ENCODE data around the gene JUNB. TPM values are rescaled to one million over a fixed set of nuclear protein-coding genes. Genes with fewer than 3 reads are reported as not detected.

JUNB gene
- 80.8 to 152 TPM (median 131 TPM) in 5 replicates for total RNA-seq (2022; extraction: Qiagen RNA extraction; ENCODE audit: low read depth)

DNA sequence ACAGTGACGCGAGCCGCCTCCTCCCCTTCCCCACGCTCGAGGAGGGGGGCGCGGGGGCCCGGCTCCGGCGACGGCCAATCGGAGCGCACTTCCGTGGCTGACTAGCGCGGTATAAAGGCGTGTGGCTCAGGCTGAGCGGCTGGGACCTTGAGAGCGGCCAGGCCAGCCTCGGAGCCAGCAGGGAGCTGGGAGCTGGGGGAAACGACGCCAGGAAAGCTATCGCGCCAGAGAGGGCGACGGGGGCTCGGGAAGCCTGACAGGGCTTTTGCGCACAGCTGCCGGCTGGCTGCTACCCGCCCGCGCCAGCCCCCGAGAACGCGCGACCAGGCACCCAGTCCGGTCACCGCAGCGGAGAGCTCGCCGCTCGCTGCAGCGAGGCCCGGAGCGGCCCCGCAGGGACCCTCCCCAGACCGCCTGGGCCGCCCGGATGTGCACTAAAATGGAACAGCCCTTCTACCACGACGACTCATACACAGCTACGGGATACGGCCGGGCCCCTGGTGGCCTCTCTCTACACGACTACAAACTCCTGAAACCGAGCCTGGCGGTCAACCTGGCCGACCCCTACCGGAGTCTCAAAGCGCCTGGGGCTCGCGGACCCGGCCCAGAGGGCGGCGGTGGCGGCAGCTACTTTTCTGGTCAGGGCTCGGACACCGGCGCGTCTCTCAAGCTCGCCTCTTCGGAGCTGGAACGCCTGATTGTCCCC is at the start of gene JUNB:
Gene JUNB, plus strand, starts transcription at position 142 of the 706 bp plus-strand sequence. Its CDS starts 286 bp downstream, at position 428.

DNA sequence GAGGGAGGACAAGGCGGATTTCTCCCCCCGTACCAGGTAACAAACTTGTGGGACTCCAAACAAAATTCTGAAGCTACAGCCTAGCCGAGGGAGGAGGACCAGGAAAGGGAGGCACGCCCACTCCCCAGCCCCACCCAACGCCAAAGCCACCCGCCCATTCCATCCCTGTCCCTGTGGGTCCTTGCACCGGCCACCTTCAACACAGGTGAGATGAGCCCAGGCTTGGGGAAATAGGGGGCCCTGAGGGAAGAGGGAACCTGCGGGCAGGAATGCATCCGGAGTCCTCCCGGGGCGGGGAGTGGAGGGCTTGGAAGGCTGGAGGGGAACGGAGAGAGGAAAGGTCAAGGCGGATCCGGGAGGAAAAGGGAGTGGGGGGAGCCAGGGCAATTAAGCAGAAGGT is 39.7 kb upstream of the JUNB start, which contains the start of gene BEST2:
Gene BEST2, plus strand, starts transcription at position 157 of the 400 bp plus-strand sequence. CDS start 802 bp downstream, outside the sequence.

DNA sequence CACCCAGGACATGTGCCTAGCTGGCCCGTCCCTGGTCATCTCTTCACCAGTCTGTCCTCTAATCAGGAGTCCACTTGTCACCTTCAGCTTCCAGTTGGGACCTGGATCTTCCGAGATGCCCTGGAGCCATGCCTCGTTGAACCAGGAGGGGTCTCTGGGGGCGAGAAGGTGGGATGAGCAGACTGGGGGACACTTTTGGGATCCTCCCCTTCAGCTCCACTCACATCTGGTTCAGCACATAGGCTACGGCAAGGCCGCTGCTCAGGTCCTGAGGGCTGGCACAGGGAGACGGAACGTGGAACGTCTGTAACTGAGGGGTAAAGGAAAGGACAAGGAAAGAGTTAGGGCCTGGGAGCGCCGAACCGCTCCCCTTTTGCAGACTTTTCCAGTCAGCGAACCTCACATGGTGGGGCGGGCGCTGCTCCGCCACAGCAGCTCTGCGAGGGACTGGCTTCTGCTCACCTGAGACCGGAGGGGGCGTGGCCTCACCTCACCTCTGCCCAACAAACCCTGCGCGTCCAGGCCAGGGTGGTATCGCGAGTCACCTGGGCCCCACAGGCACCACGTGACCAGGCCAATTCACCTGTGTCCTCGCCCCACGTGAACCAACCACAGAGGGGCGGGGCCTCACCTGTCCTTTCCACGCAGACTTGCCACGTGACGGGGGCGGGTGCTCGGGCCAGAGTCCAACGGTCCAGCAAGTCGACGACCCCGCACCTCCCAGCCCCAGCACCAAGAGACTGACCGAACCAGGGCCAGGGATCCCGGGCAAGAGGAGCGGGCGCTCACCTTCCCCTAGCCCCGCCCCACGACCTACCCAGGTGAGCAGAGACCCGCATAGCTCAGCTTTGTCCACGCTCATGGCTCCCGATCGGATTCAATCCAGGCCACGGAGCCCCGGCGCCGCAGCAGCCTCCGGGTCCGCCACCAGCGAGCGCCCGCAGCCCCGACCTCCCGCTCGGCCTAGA is 16.4 kb upstream of the JUNB start, which contains the start of gene HOOK2:
Gene HOOK2, minus strand, starts transcription at position 965 of the 968 bp plus-strand sequence. Its CDS starts 103 bp downstream, at position 862.

DNA sequence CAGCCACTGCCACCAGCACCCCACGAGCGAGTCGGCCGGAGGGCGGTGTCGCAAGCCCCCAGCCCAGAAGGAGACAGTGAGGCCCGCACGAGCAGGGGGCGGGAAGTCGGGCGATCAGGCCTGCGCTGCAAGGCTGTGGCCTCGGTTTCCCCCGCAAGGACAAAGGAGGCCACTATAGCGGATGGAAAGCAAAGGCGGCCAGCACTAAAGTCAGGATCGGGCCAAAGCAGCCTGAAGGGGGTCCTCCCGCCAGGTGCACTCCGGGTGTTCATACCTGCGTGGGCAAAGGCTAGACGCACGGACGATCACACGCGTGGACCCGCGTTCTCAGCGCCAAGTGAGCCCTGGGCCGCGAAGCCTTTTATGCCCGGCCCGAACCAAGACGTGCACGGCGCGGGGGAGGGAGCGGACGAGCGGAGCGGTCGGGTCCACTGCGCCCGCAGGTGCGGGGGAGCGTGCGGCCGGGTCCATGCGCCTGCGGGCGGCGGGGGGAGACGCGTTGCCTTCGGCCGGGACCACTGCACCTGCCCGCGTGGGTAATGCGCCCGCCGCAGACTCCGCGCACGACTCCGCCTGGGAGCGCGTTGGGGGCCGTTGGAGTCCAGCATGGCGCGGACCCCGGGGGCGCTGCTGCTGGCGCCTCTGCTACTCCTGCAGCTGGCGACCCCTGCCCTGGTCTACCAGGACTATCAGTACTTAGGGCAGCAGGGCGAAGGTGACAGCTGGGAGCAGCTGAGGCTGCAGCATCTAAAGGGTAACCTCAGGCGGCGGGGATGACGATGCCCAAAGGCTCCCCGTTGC is 10.4 kb downstream of the JUNB start, which contains the start of the genes PRDX2 and THSD8:
Gene PRDX2, minus strand, starts transcription at position 335 of the 801 bp plus-strand sequence. CDS start 539 bp downstream, outside the sequence.
Gene THSD8, plus strand, starts transcription at position 604 of the 801 bp plus-strand sequence. Its CDS starts 3 bp downstream, at position 607.

DNA sequence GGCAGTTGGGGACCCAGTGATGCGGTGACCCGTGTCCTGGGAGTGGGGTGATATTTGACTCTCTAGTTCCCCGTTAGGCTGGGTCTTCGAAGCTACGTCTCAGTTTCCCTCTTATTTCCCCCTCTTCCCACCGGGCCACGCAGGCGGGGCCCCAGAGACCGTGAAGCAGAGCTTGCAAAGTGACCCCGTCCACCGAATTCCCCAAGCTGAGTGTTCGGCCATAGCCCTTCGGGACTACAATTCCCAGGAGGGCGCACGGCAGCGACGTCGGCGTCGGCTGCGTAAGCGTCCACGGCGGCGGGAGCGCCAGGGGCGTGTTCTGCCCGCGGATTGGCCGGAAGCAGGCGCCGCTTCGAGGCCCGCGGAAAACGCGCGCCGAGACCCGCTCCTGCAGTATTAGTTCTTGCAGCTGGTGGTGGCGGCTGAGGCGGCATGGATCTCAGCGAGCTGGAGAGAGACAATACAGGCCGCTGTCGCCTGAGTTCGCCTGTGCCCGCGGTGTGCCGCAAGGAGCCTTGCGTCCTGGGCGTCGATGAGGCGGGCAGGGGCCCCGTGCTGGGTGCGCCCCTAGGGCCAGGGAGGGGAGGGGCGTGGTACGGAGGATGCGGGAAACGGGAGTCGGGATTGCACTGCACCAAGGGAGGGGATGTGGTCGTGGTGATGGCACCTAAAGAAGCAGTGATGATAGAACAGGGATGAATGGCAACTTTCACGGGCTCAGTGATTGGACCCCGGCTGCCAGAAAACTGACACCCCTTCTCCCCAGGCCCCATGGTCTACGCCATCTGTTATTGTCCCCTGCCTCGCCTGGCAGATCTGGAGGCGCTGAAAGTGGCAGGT is 15.2 kb downstream of the JUNB start, which contains the start of gene RNASEH2A:
Gene RNASEH2A, plus strand, starts transcription at position 343 of the 840 bp plus-strand sequence. Its CDS starts 90 bp downstream, at position 433.

DNA sequence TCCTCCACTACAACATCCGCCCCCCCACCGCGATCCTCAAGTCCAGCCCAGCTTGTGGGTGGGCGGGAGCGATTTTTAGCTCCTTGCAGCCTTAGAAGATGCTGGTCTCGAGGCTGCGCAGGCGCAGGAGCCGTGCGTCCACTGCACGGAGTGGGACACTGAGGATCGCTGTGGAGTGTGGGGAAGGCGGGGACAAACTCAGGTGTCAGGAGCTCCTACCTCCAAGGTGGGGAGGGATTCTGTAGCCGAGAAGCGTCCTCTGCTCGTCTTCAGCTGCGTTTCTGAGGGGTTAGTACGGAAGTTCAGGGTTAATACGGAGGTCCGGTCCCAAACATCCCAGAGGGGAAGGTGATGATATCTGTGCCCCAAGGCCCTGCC is 43.3 kb downstream of the JUNB start, which contains the start of gene RTBDN:
Gene RTBDN, minus strand, starts transcription at position 14 of the 378 bp plus-strand sequence. CDS start 4,600 bp downstream, outside the sequence.

DNA sequence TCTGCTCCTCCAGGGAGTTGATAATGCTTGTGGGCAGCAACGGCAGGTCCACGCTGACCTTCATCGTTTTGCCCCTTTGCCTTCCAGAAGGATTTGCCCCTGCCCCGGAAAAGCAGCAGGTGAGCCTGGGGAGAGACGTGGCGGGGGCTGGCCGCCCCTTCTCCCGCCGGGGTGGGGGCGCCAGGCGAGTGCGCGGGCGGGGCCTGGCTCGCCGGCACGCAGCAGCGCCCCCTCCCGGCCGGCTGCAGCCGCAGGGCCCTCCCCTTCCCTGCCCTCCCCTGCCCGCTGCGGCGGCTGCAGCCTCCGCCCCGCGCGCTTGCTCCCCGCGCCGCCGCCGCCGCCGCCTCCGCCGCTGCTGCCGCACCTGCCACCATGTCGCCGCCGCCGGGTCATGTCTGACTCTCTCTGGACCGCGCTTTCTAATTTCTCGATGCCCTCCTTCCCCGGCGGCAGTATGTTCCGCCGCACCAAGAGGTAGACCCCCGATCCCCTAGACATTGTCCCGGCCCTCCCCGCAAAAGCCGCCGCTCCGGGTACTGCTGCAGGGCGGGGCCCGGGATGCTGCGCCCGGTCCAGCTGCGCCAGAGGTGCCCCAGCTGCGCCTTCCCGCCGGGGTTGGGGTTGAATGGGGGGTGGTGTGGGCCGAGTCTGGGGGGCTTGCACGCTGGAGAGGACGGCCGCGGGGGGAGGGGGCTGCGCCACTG is 47.0 kb downstream of the JUNB start, which contains the start of gene MAST1:
Gene MAST1, plus strand, starts transcription at position 334 of the 704 bp plus-strand sequence. Its CDS starts 58 bp downstream, at position 392.

Other genes with a start within 250 kb of the JUNB start
- 1.6 to 2.4 TPM (median 1.7 TPM) in 5 replicates for gene ZNF564, start 240.0 kb upstream of the JUNB start, total RNA-seq (2022; extraction: Qiagen RNA extraction; ENCODE audit: low read depth)
- 0.55 to 0.78 TPM (median 0.62 TPM) in 5 replicates for gene ZNF490, start 180.7 kb upstream of the JUNB start, total RNA-seq (2022; extraction: Qiagen RNA extraction; ENCODE audit: low read depth)
- gene ZNF791, start 180.6 kb upstream of the JUNB start, total RNA-seq (2022; extraction: Qiagen RNA extraction; ENCODE audit: low read depth): 4.2 to 7.9 TPM (median 5.0 TPM) in 5 replicates
- 16.4 to 20.7 TPM (median 17.5 TPM) in 5 replicates for gene MAN2B1, start 124.7 kb upstream of the JUNB start, total RNA-seq (2022; extraction: Qiagen RNA extraction; ENCODE audit: low read depth)
- 7.6 to 13.8 TPM (median 10.8 TPM) in 5 replicates for gene WDR83, start 124.7 kb upstream of the JUNB start, total RNA-seq (2022; extraction: Qiagen RNA extraction; ENCODE audit: low read depth)
- gene DHPS, start 109.6 kb upstream of the JUNB start, total RNA-seq (2022; extraction: Qiagen RNA extraction; ENCODE audit: low read depth): 42.7 to 54.1 TPM (median 50.9 TPM) in 5 replicates
- gene GNG14, start 103.5 kb upstream of the JUNB start, total RNA-seq (2022; extraction: Qiagen RNA extraction; ENCODE audit: low read depth): not detected in 5 replicates
- 9.4 to 13.1 TPM (median 11.1 TPM) in 5 replicates for gene FBXW9, start 94.9 kb upstream of the JUNB start, total RNA-seq (2022; extraction: Qiagen RNA extraction; ENCODE audit: low read depth)
- 26.5 to 38.1 TPM (median 34.8 TPM) in 5 replicates for gene TNPO2, start 67.6 kb upstream of the JUNB start, total RNA-seq (2022; extraction: Qiagen RNA extraction; ENCODE audit: low read depth)
- 154 to 217 TPM (median 198 TPM) in 5 replicates for gene TRIR, start 56.8 kb upstream of the JUNB start, total RNA-seq (2022; extraction: Qiagen RNA extraction; ENCODE audit: low read depth)
- gene GET3, start 54.0 kb upstream of the JUNB start, total RNA-seq (2022; extraction: Qiagen RNA extraction; ENCODE audit: low read depth): 66.0 to 99.1 TPM (median 96.6 TPM) in 5 replicates
- gene BEST2, start 39.7 kb upstream of the JUNB start, total RNA-seq (2022; extraction: Qiagen RNA extraction; ENCODE audit: low read depth): 0.05 to 0.10 TPM (median 0.08 TPM) in 3 of 5 replicates, not detected in the others
- 9.1 to 13.2 TPM (median 10.1 TPM) in 5 replicates for gene HOOK2, start 15.9 kb upstream of the JUNB start, total RNA-seq (2022; extraction: Qiagen RNA extraction; ENCODE audit: low read depth)
- gene PRDX2, start 10.3 kb downstream of the JUNB start, total RNA-seq (2022; extraction: Qiagen RNA extraction; ENCODE audit: low read depth): 0.41 to 0.94 TPM (median 0.74 TPM) in 5 replicates
- gene THSD8, start 10.6 kb downstream of the JUNB start, total RNA-seq (2022; extraction: Qiagen RNA extraction; ENCODE audit: low read depth): 8.2 to 20.2 TPM (median 11.8 TPM) in 4 of 5 replicates, not detected in the other
- 26.5 to 49.9 TPM (median 42.8 TPM) in 5 replicates for gene RNASEH2A, start 15.1 kb downstream of the JUNB start, total RNA-seq (2022; extraction: Qiagen RNA extraction; ENCODE audit: low read depth)
- gene RTBDN, start 43.1 kb downstream of the JUNB start, total RNA-seq (2022; extraction: Qiagen RNA extraction; ENCODE audit: low read depth): 0.10 to 0.77 TPM (median 0.27 TPM) in 4 of 5 replicates, not detected in the other
- gene MAST1, start 47.0 kb downstream of the JUNB start, total RNA-seq (2022; extraction: Qiagen RNA extraction; ENCODE audit: low read depth): 1.0 to 3.0 TPM (median 1.9 TPM) in 5 replicates
- 26.4 to 33.8 TPM (median 31.6 TPM) in 5 replicates for gene DNASE2, start 90.0 kb downstream of the JUNB start, total RNA-seq (2022; extraction: Qiagen RNA extraction; ENCODE audit: low read depth)
- 0.08 TPM in 1 of 5 replicates, not detected in the others for gene KLF1, start 95.7 kb downstream of the JUNB start, total RNA-seq (2022; extraction: Qiagen RNA extraction; ENCODE audit: low read depth)
- gene GCDH, start 99.7 kb downstream of the JUNB start, total RNA-seq (2022; extraction: Qiagen RNA extraction; ENCODE audit: low read depth): 8.9 to 12.5 TPM (median 9.9 TPM) in 5 replicates
- 0.23 to 0.55 TPM (median 0.40 TPM) in 5 replicates for gene SYCE2, start 127.8 kb downstream of the JUNB start, total RNA-seq (2022; extraction: Qiagen RNA extraction; ENCODE audit: low read depth)
- 77.7 to 87.4 TPM (median 81.4 TPM) in 5 replicates for gene FARSA, start 142.2 kb downstream of the JUNB start, total RNA-seq (2022; extraction: Qiagen RNA extraction; ENCODE audit: low read depth)
- 606 to 640 TPM (median 607 TPM) in 5 replicates for gene CALR, start 147.1 kb downstream of the JUNB start, total RNA-seq (2022; extraction: Qiagen RNA extraction; ENCODE audit: low read depth)
- 73.6 to 84.7 TPM (median 79.2 TPM) in 5 replicates for gene RAD23A, start 154.4 kb downstream of the JUNB start, total RNA-seq (2022; extraction: Qiagen RNA extraction; ENCODE audit: low read depth)
- 30.1 to 55.5 TPM (median 52.4 TPM) in 5 replicates for gene GADD45GIP1, start 165.7 kb downstream of the JUNB start, total RNA-seq (2022; extraction: Qiagen RNA extraction; ENCODE audit: low read depth)
- 0.09 to 0.16 TPM in 2 of 5 replicates, not detected in the others for gene DAND5, start 178.1 kb downstream of the JUNB start, total RNA-seq (2022; extraction: Qiagen RNA extraction; ENCODE audit: low read depth)
- 3.8 to 5.0 TPM (median 4.2 TPM) in 5 replicates for gene NFIX, start 204.0 kb downstream of the JUNB start, total RNA-seq (2022; extraction: Qiagen RNA extraction; ENCODE audit: low read depth)